GM12878 (cell line): Measurements from ENCODE around the gene INO80D. TPM values are rescaled to one million over a fixed set of nuclear protein-coding genes. Genes with fewer than 3 reads are reported as not detected.

Experiments used
- ATAC-seq: fragments of 200-7000 bp; cut with Tn5 transposase; 3 replicates; pipeline ENCODE4 v1.9.1; 2020; ENCODE audit warnings: mild to moderate bottlenecking, moderate library complexity
- BruUV-seq: library from RNA; stranded (reverse); fragments of 400-500 nt; replicated peaks from 2 replicates; lab custom pipeline; 2021; lab: Mats Ljungman, UMichigan
- CTCF ChIA-PET: fragments of 300-600 bp; sonication (Branson Sonifier 250); formaldehyde crosslinking; extraction: SDS; loops from one replicate; lab custom pipeline; 2021; ENCODE audit warnings: inconsistent platforms; lab: Yijun Ruan, JAX
- POLR2A ChIA-PET: fragments of 350-600 bp; formaldehyde crosslinking; extraction: SDS; loops from one replicate; lab custom pipeline; 2021; ENCODE audit warnings: inconsistent platforms; lab: Charles Lee
- RAD21 ChIA-PET: fragments of 300-600 bp; sonication (Branson Sonifier 250); formaldehyde crosslinking; loops from one replicate; lab custom pipeline; 2023; ENCODE audit warnings: antibody characterized with exemption; ENCODE audit not compliant: unreplicated experiment; lab: Charles Lee
- SMC1A ChIA-PET: fragments of 300-600 bp; sonication (Branson Sonifier 250); formaldehyde crosslinking; loops from one replicate; lab custom pipeline; 2023; ENCODE audit not compliant: unreplicated experiment, uncharacterized antibody; lab: Charles Lee
- DNase-seq: peaks from one replicate; pipeline ENCODE4 v3.0.0-alpha.2; 2011; ENCODE audit warnings: low read depth, low spot score
- FAIRE-seq: peaks from 3 replicates; lab custom pipeline; 2011; peaks lifted over from hg19 to GRCh38; lab: Jason Lieb, UNC
- H2AFZ ChIP-seq: 2 replicates; pipeline ENCODE4 v1.6.0; 2011; ENCODE audit warnings: low read depth, low read length, control low read depth; ENCODE audit not compliant: control insufficient read depth
- H3K27ac ChIP-seq: 2 replicates; pipeline ENCODE4 v1.5.1; 2011; ENCODE audit warnings: control low read depth; ENCODE audit not compliant: control insufficient read depth, insufficient read depth
- H3K27me3 ChIP-seq, 2 experiments: replicated peaks in 1 of 2; 2 replicates each; pipeline versions ENCODE4 v1.6.0 to v1.6.1; 2011; ENCODE audit warnings: low read length in 1 of 2; ENCODE audit not compliant: control insufficient read depth in 2 of 2, insufficient read depth in 2 of 2
- H3K36me3 ChIP-seq, 2 experiments: 2 replicates each; pipeline ENCODE4 v1.5.1; 2011; ENCODE audit warnings: low read length in 1 of 2; ENCODE audit not compliant: control insufficient read depth in 2 of 2, insufficient read depth in 2 of 2
- H3K4me1 ChIP-seq: 2 replicates; pipeline ENCODE4 v1.6.1; 2011; ENCODE audit warnings: mild to moderate bottlenecking, low read length, moderate library complexity, mixed read lengths; ENCODE audit not compliant: control insufficient read depth, insufficient read depth
- H3K4me2 ChIP-seq: 2 replicates; pipeline ENCODE4 v1.6.0; 2011; ENCODE audit warnings: control low read depth; ENCODE audit not compliant: control insufficient read depth, insufficient read depth
- H3K4me3 ChIP-seq: fragments of 200-600 bp; sonication (generic); 2 replicates; pipeline ENCODE4 v1.5.1; 2016
- H3K79me2 ChIP-seq: 2 replicates; pipeline ENCODE4 v1.6.0; 2011; ENCODE audit warnings: low read length; ENCODE audit not compliant: control insufficient read depth, insufficient read depth
- H3K9ac ChIP-seq: 2 replicates; pipeline ENCODE4 v1.8.0; 2011; ENCODE audit warnings: low read length, control low read depth, mixed read lengths; ENCODE audit not compliant: control insufficient read depth, insufficient read depth
- H3K9me3 ChIP-seq: replicated peaks from 3 replicates; pipeline ENCODE4 v1.5.1; 2011; ENCODE audit warnings: mild to moderate bottlenecking, low read length; ENCODE audit not compliant: control insufficient read depth, insufficient read depth
- H4K20me1 ChIP-seq: 2 replicates; pipeline ENCODE4 v1.6.0; 2011; ENCODE audit not compliant: control insufficient read depth, insufficient read depth
- GATAD2B ChIP-seq: fragments of 450-650 bp; conservative IDR thresholded peaks from 2 replicates; pipeline ENCODE4 v1.6.1; 2017; ENCODE audit warnings: low read depth, mild to moderate bottlenecking, moderate library complexity
- PKNOX1 ChIP-seq: fragments of 450-650 bp; IDR thresholded peaks from 2 replicates; pipeline ENCODE4 v1.6.1; 2016; ENCODE audit warnings: mild to moderate bottlenecking
- SMAD1 ChIP-seq: fragments of 450-650 bp; IDR thresholded peaks from 2 replicates; pipeline ENCODE4 v1.6.1; 2018; ENCODE audit warnings: mild to moderate bottlenecking, low read depth; ENCODE audit not compliant: partially characterized antibody
- SMARCA5 ChIP-seq: fragments of 450-650 bp; IDR thresholded peaks from 2 replicates; pipeline ENCODE4 v1.6.1; 2017; ENCODE audit warnings: mild to moderate bottlenecking
- TCF7 ChIP-seq: IDR thresholded peaks from 2 replicates; pipeline ENCODE4 v1.6.1; 2014; ENCODE audit warnings: antibody characterized with exemption, borderline replicate concordance
- ZNF274 ChIP-seq: IDR thresholded peaks from one replicate; pipeline ENCODE4 v1.8.0; 2011; ENCODE audit not compliant: insufficient read length, insufficient read depth
- WGBS: methylation state at CpG from one replicate; pipeline ENCODE4 v1.1.6; 2016; ENCODE audit warnings: low lambda C conversion rate; ENCODE audit not compliant: insufficient replicate concordance, insufficient coverage; ENCODE audit errors: missing lambda C conversion rate; 5-methylcytosine and 5-hydroxymethylcytosine counted together
- in situ Hi-C: fragments of 300-500 bp; cut with MboI; formaldehyde crosslinking; loops from 9 replicates; pipeline ENCODE4 v1.14.3; 2018; ENCODE audit warnings: mixed read lengths
- intact Hi-C: fragments of 100-400 bp; cut with micrococcal nuclease; formaldehyde crosslinking; loops from one replicate; pipeline ENCODE4 v1.14.2; 2022; ENCODE audit not compliant: unreplicated experiment
- polyA plus RNA-seq, 11 experiments: library from polyadenylated mRNA; depleted of rRNA in 4 of 11; unstranded in 6 of 11; stranded (reverse) in 5 of 11; fragments of >200 nt; fragmentation: Nextera tagmentation in 4 of 11; fragmentation: Illumina TruSeq in 1 of 11; extraction: Ambion mirVana in 4 of 11; extraction: Trizol in 1 of 11; gene quantifications; 1 replicate in 1 of 11; 2 replicates in 10 of 11; pipeline versions ENCODE4 v1.2.1 to v1.2.3, GENCODE V29; 2011 to 2016; ENCODE audit warnings: inconsistent platforms in 2 of 11, missing spikeins in 2 of 11, low read depth in 1 of 11
- total RNA-seq, 4 experiments: library from RNA; depleted of rRNA in 3 of 4; stranded (reverse); fragments of >200 nt in 3 of 4; fragmentation: Illumina TruSeq in 1 of 4; extraction: Trizol in 1 of 4; gene quantifications; 2 replicates each; pipeline versions ENCODE4 v1.2.1 to v1.2.3, GENCODE V29; 2013 to 2021
- TF ChIP-seq, protein P1 (sequence below): IDR thresholded peaks from 2 replicates; pipeline ENCODE4 v1.6.1; 2011; ENCODE audit warnings: low read depth, mild to moderate bottlenecking, low read length, moderate library complexity, borderline replicate concordance; ENCODE audit errors: extremely low read depth
- TF ChIP-seq, protein P2 (sequence below): fragments of 450-650 bp; IDR thresholded peaks from 2 replicates; pipeline ENCODE4 v1.6.1; 2017; ENCODE audit warnings: borderline replicate concordance

Gene INO80D
- total and polyA plus RNA-seq, 10 of the 15 experiments (the other 5 are each of a cell fraction or from before 2014, with no cell fraction given) = 0.73 to 16.3 (median 4.7) TPM

DNA sequence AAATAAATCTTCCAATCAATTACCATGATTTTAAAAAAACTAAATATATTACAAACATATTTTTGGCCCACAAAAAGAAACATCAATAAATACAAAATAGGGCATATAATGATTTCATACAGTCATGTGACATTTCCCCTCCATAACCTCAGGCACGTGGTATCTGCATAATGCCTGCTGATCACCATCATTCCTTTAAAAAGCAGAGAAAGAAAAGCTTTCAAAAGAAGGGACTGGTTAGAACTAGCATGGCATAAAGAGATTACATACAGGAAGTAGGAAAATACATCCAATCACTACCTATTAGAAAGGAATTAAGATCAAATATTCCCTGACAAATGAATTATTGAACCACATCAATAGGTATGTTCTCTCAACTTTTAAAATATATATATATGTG, 83.5 kb downstream of the INO80D start:
- no peaks in the 10 kb centered on the region for H3K79me2 ChIP-seq
- intact Hi-C loops = loop anchor here (5.0 to 10.0 kb wide), 2 partner anchors 150 to 242 kb away; no protein-coding TSS in a partner anchor
- no peak for FAIRE-seq
- no peaks in the 10 kb centered on the region for H4K20me1 ChIP-seq
- 0% methylated on average over 1 of the region's 1 CpG for WGBS
- RAD21 ChIA-PET = interaction anchor here (1.4 kb wide), 1 partner anchor 31 kb away, joined by 3 read pairs; no protein-coding TSS in a partner anchor
- BruUV-seq = TSS peak; percentile 5
- H3K36me3 ChIP-seq = peaks cover 11 to 22% of the 10 kb centered on the region in 2 experiments; a peak in 3 of 4 replicates
- no peak overlapping the region for H3K4me3 ChIP-seq
- H3K4me1 ChIP-seq = no peaks in the 10 kb centered on the region
- in situ Hi-C loops = no loop called here
- no peak for ATAC-seq
- H3K9me3 ChIP-seq = no peaks in the 10 kb centered on the region
- CTCF ChIA-PET = no interaction called here
- H3K27me3 ChIP-seq = no peaks in the 10 kb centered on the region
- H2AFZ ChIP-seq = no peak overlapping the region
- SMC1A ChIA-PET = interaction anchor here (1.0 kb wide), 1 partner anchor 125 kb away, joined by 3 read pairs; no protein-coding TSS in a partner anchor
- H3K9ac ChIP-seq = no peak overlapping the region
- POLR2A ChIA-PET = no interaction called here
- H3K27ac ChIP-seq = no peak overlapping the region
- no peak for TF ChIP-seq TCF7
- no peak for TF ChIP-seq PKNOX1
- no peak for TF ChIP-seq GATAD2B
- TF ChIP-seq, protein P1, sequence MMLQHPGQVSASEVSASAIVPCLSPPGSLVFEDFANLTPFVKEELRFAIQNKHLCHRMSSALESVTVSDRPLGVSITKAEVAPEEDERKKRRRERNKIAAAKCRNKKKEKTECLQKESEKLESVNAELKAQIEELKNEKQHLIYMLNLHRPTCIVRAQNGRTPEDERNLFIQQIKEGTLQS = no peak
- no peak for TF ChIP-seq ZNF274
- no peak for TF ChIP-seq SMAD1
- TF ChIP-seq, protein P2, sequence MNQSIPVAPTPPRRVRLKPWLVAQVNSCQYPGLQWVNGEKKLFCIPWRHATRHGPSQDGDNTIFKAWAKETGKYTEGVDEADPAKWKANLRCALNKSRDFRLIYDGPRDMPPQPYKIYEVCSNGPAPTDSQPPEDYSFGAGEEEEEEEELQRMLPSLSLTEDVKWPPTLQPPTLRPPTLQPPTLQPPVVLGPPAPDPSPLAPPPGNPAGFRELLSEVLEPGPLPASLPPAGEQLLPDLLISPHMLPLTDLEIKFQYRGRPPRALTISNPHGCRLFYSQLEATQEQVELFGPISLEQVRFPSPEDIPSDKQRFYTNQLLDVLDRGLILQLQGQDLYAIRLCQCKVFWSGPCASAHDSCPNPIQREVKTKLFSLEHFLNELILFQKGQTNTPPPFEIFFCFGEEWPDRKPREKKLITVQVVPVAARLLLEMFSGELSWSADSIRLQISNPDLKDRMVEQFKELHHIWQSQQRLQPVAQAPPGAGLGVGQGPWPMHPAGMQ = no peak
- no peak for TF ChIP-seq SMARCA5
- DNase-seq = no peak
- H3K4me2 ChIP-seq = no peak overlapping the region
